Stimulated activated CD4-positive, alpha-beta T cell treated with anti-CD3 and anti-CD28 coated beads, Interleukin-1b, Interleukin-23, amount 100 ng/mL, for 1 hour (primary cell): ENCODE measurements around the gene GABRB3.

ENCODE experiments used
- DNase-seq, 2 donors: peaks; one replicate each; pipeline ENCODE4 v3.0.0-alpha.2; 2020; ENCODE audit warnings: low read depth in 2 of 2

GABRB3 gene

DNA sequence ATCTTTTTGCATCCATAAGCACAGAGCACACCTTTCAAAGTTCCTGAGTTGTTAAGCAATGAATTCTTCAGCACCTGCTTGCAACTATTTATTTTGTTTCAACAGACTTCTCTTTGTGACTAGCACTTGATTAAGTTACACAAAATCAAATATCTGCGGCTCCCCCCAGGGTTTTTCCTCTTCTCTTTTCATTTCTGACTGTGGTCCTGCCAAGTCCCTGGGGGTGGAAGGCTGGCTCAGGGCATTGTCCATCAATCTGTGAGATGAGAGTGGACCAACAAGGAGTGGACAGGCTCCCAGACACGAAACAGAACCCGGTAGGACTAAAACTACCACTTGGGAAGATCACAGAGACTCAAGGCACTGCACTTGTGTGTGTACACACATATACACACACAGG lies 96.8 kb downstream of the GABRB3 start:
- DNase-seq = no peak

GRCh38 chr15:26674467-26674866 lies 98.4 kb downstream of the GABRB3 start:
- no peak for DNase-seq

DNA sequence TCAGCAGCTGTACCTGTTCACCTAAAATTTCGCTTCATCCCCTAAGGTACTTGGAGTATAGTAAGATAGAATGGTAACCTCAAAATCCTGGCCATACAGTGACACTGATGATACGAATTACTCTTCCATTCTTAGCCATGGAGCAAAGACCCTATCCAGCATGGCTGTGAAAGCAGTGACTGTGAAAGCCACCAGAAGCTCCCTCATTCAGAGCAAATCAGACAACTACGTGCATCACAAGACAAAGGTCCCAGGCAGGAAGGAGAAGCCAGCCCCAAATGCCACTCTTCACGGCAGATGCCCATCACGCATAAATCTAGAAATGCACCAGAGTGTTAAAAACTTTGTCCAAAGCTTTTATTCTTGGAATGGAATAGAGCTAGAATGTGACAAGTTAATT lies 99.4 kb downstream of the GABRB3 start:
- DNase-seq = no peak

DNA sequence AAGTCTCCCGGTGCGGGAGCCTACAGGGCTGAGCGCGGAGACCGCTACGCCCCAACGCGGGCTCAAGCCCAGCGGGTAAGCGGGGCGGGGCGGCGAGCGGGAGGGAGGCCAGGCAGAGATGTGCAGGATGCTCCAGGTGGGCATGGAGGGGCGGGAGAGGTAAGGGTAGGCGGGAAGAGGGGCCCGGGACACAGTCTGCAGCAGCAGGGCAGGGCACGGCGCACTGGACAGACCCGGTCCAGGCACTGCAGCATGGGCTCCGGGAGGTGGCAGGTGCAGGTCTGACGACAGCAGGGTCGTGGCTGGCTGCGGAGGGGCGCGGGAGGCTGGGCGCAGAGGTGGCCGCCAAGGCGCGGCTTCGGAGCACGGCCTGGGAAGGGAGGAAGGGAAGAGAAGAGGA lies 102.8 kb downstream of the GABRB3 start:
- DNase-seq = no peak

- no peak for DNase-seq
These were observed 105.5 kb downstream of the GABRB3 start for GRCh38 chr15:26667222-26667988.

DNA sequence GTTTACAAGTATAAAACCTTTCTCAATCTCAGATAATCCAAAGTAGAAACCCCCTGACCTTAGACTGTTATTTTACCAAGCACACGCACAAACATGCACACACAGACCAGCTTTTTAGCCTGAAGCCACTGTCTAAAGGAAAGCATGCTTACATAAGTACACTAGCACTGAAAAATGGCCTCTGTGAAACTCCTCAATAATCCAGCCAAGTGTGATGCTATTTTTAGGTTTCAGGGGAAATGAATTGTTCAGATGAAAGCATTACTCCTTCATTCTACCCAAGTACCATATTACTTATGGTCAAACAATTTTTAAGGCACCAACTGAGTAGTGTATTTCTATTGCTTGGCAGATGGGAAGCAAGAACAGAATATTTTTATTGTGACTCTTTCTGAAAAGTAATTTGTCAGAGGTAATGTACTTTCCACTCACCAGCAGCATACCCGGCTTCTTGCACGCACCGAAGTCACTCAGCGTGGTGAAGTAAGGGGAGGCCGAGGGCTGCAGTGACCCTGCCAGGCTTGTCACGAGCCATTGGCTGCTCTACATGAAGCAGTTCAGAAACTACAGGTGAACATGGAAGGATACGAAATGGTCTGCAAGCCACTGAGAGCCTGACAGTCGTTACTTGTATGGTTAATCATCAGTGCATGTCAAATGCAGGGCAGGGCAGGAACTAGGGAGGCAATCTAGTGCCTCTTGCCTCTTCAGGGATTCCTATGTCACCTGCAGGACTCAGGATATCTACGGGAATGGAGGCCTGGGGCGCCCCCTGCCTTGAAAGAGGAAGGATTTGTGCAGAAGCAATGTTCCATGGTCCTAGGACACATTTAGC lies 106.7 kb downstream of the GABRB3 start:
- DNase-seq = no peak

GRCh38 chr15:26662283-26662682 lies 110.6 kb downstream of the GABRB3 start:
- DNase-seq = no peak

GRCh38 chr15:26661748-26662147 lies 111.1 kb downstream of the GABRB3 start:
- no peak for DNase-seq

GRCh38 chr15:26661107-26661506 lies 111.8 kb downstream of the GABRB3 start:
- DNase-seq = no peak

GRCh38 chr15:26660241-26660640 lies 112.6 kb downstream of the GABRB3 start:
- DNase-seq = no peak

- DNase-seq = no peak
These were observed 114.6 kb downstream of the GABRB3 start for GRCh38 chr15:26658290-26658689.

DNA sequence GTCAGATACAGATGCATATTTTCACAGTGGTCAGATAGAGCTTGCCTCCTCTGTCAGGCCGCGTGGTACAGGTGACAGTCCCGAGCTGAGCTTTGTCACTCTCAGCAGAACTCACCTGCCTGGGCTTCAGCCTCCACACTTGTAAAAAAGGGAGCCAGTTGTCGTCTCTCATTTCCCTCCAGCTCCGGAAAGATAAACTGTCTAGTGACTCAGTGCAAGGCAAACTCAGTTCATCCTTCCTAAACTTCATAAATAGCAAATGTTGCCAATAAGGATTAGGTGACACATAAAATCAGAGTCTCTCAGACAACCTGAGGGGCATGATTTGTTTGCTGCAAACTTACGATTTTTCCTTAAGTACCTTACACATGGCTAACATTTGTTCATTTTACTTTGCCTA lies 116.8 kb downstream of the GABRB3 start:
- no peak for DNase-seq

- no peak for DNase-seq
These were observed 121.0 kb downstream of the GABRB3 start for GRCh38 chr15:26651909-26652308.

DNA sequence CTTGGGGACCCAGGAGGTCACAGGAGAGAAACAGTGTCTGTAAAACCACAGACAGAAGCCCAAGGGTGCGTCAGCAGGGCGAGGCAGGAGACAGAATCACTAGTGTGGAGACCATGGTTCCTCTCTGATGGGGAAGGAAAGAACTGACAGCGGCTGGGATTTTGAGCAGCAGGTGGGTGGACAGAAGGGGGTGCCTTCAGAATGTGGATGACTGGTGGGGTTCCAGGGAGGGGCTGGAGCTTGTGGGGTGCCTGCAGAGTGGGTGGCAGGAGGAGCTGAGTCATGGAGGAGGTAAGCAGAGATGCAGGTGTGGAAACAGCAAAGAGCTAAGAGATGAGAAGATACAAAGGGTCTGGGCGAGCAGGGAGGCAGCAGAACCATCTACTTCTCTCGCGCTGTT lies 124.2 kb downstream of the GABRB3 start:
- no peak for DNase-seq

DNA sequence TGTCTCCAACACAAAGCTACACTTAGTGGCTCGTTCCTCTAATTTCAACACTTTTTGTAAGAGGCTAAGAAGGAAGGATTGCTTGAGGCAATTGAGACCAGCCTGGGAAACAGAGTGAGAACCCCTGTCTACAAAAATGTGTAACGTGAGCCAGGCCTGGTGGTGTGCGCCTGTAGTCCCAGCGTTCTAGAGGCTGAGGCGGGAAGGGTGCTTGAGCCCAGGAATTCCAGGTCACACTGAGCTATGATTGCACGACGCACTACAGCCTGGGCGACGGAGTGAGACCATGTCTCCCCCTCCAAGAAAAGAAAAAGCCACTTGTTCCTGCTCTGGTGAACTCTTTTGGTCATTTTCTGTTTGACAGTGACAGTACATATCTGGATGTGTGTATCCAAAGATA lies 127.9 kb downstream of the GABRB3 start:
- DNase-seq = no peak

DNA sequence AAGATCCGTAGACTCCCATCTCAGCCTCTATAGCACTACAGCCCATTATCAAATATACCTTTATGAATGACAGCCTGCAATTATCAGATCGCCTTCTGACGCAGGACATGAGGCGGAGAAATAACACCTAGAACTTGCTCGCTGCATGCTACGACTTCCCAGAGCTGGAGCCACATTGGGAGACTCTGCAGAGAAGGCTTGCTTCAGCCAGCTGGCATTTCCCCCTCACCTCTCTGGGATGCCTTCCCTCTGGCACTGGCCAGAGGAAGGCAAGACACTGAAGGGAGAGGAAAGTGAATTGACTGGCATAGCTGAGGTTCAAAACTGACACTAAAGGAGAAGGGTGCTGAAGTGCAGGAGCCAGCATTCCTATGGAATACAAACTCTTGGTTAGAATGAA lies 131.7 kb downstream of the GABRB3 start:
- no peak for DNase-seq

DNA sequence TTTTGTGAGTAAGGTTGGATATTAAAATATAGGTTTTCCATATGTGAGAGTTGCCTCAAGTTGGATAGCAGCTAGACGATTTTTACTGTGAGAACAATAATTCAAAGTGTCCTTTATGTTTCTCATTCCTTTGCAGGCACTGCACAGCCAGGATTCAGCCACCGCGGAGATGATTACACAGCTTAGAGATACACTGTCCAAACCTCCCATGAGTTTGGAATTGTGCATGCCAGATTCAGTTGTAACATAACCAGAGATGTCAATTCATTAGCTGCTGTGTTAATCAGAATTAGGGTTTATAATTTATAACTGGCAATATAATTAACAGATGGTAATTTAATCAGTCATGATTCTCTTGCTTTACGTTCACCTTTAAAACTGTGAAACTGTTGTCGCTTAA lies 132.3 kb downstream of the GABRB3 start:
- DNase-seq = no peak

- no peak for DNase-seq
These were observed 132.9 kb downstream of the GABRB3 start for GRCh38 chr15:26639966-26640365.

DNA sequence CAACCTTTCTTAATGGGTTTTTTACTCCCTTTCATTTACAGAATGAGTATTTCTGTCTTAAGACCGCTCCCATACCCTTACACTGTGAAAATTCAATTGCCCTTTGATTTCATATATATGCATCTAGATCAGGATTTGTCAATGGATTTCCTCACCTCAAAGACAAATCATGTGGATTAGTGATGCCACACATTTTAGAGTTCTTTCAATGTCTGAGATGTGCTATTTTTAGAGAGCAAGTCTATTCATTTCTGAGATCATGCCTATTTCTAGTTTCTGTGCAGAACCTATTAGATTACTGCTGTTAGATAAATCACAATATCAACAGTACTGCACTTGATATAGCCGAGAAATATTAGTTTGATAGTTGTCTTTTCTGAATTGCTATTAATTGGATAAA lies 137.3 kb downstream of the GABRB3 start:
- DNase-seq = no peak

- DNase-seq = no peak
These were observed 137.8 kb downstream of the GABRB3 start for GRCh38 chr15:26635105-26635504.

DNA sequence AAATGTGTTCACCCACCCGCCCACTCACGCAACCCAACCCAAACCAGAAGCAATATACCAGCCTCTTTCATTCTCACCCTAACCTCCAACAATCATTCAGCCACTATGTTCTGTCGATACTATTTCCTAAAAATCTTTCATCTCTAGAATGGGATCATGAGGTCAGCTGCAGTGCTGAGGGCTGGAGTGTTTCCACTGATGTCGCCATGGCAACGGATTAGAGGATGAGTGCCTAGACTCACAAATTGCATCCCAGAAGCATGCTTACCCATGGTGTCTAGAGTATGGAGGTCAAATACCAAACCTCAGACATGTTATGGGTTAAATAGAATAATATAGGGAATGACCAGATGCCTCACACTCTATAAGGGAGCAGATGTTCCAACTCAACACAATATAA lies 138.5 kb downstream of the GABRB3 start:
- no peak for DNase-seq

DNA sequence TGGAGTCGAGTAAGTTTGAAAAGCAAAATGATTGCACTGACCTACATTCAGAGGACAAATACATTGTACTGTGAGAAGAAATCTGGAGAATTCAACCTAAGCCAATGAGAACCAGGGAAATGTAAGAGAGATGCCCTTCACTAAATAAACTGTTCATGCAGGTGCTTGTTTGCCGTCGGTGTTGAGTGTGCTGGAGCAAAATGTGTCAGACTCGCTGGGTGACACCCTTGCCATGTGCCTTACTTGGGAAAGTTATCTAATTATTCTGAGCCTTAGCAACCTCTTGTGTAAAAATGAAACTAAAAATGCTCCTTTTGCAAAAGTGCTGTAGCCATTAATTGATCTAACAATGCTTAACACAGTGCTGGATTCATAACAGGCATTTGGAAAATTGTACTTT lies 140.4 kb downstream of the GABRB3 start:
- DNase-seq = no peak

GRCh38 chr15:26631894-26632293 lies 141.0 kb downstream of the GABRB3 start:
- DNase-seq = no peak
